Liver (tissue), 9 donors: ENCODE results near the gene CACNA1I. TPM values are rescaled to one million over a fixed set of nuclear protein-coding genes. Genes with fewer than 3 reads are reported as not detected.

Experiments
- DNase-seq: peaks from one replicate; pipeline ENCODE4 v3.0.0-alpha.2; 2017; ENCODE audit warnings: low spot score
- H3K27ac ChIP-seq, 2 donors: one replicate each; pipeline ENCODE4 v1.7.0; 2013; ENCODE audit warnings: inconsistent platforms in 2 of 2, low read length in 2 of 2, control low read depth in 1 of 2, low read depth in 1 of 2, mild to moderate bottlenecking in 1 of 2
- H3K27me3 ChIP-seq, 4 donors: one replicate each; pipeline versions ENCODE4 v1.6.1 to v1.7.0; 2013; ENCODE audit warnings: low read length in 3 of 4, inconsistent platforms in 1 of 4, mild to moderate bottlenecking in 1 of 4, moderate library complexity in 1 of 4; ENCODE audit not compliant: control insufficient read depth in 4 of 4, insufficient read depth in 4 of 4
- H3K36me3 ChIP-seq, 4 donors: one replicate each; pipeline versions ENCODE4 v1.6.1 to v1.7.0; 2013; ENCODE audit warnings: low read length in 3 of 4, mild to moderate bottlenecking in 3 of 4, low read depth in 1 of 4, moderate library complexity in 1 of 4; ENCODE audit not compliant: control insufficient read depth in 4 of 4, insufficient read depth in 3 of 4
- H3K4me1 ChIP-seq, 4 donors: one replicate each; pipeline versions ENCODE4 v1.6.1 to v1.7.0; 2013; ENCODE audit warnings: low read length in 3 of 4, mild to moderate bottlenecking in 3 of 4, moderate library complexity in 1 of 4; ENCODE audit not compliant: control insufficient read depth in 4 of 4, insufficient read depth in 4 of 4
- H3K4me3 ChIP-seq, 3 donors: one replicate each; pipeline versions ENCODE4 v1.6.1 to v1.7.0; 2013; ENCODE audit warnings: low read length in 3 of 3, control low read depth in 1 of 3, low read depth in 1 of 3, mild to moderate bottlenecking in 1 of 3
- H3K9ac ChIP-seq, 2 donors: one replicate each; pipeline ENCODE4 v1.7.0; 2013; ENCODE audit warnings: low read length in 2 of 2, mild to moderate bottlenecking in 2 of 2, moderate library complexity in 2 of 2, control low read depth in 1 of 2, low read depth in 1 of 2
- H3K9me3 ChIP-seq, 4 donors: one replicate each; pipeline versions ENCODE4 v1.6.1 to v1.7.0; 2013; ENCODE audit warnings: low read length in 3 of 4; ENCODE audit not compliant: control insufficient read depth in 4 of 4
- EGR1 ChIP-seq, 2 donors: IDR thresholded peaks; 2 replicates each; pipeline ENCODE4 v1.6.1; 2016 to 2018; ENCODE audit warnings: antibody characterized with exemption in 2 of 2, low read depth in 2 of 2
- FOXA1 ChIP-seq: IDR thresholded peaks from 2 replicates; pipeline ENCODE4 v1.6.1; 2016; ENCODE audit warnings: antibody characterized with exemption
- HNF4A ChIP-seq, 2 donors: conservative IDR thresholded peaks; 2 replicates each; pipeline ENCODE4 v1.6.1; 2016; ENCODE audit warnings: antibody characterized with exemption in 2 of 2, mild to moderate bottlenecking in 2 of 2
- HNF4G ChIP-seq: IDR thresholded peaks from 2 replicates; pipeline ENCODE4 v1.6.1; 2016; ENCODE audit warnings: antibody characterized with exemption
- RAD21 ChIP-seq, 2 donors: IDR thresholded peaks; 2 replicates each; pipeline ENCODE4 v1.6.1; 2016; ENCODE audit warnings: antibody characterized with exemption in 2 of 2, mild to moderate bottlenecking in 2 of 2
- RXRA ChIP-seq, 2 donors: IDR thresholded peaks; 2 replicates each; pipeline ENCODE4 v1.6.1; 2017 to 2018; ENCODE audit warnings: antibody characterized with exemption in 2 of 2, mild to moderate bottlenecking in 1 of 2
- SP1 ChIP-seq: IDR thresholded peaks from 2 replicates; pipeline ENCODE4 v1.6.1; 2018; ENCODE audit warnings: antibody characterized with exemption, mild to moderate bottlenecking
- TAF1 ChIP-seq: conservative IDR thresholded peaks from 2 replicates; pipeline ENCODE4 v1.6.1; 2016; ENCODE audit warnings: antibody characterized with exemption, mild to moderate bottlenecking
- YY1 ChIP-seq: IDR thresholded peaks from 2 replicates; pipeline ENCODE4 v1.6.1; 2016; ENCODE audit warnings: antibody characterized with exemption, mild to moderate bottlenecking
- WGBS: extraction: QIAGEN DNeasy Blood & Tissue Kit; methylation state at CpG from one replicate; pipeline ENCODE4 v1.1.7; 2013; 5-methylcytosine and 5-hydroxymethylcytosine counted together
- polyA plus RNA-seq, 2 donors: library from polyadenylated mRNA; stranded (reverse) in 1 of 2; unstranded in 1 of 2; fragments of 200-250 nt in 1 of 2; fragments of >200 nt in 1 of 2; fragmentation: Nextera tagmentation in 1 of 2; extraction: Ambion mirVana in 1 of 2; gene quantifications; one replicate each; pipeline versions ENCODE4 v1.2.1 to v1.2.3, GENCODE V29; 2013 to 2015
- total RNA-seq, 2 donors: library from RNA; depleted of rRNA; stranded (reverse); fragments of >200 nt; gene quantifications; one replicate each; pipeline ENCODE4 v1.2.3, GENCODE V29; 2014
- TF ChIP-seq, protein P1 (sequence below): fragments of 150-350 bp; IDR thresholded peaks from 2 replicates; pipeline ENCODE4 v1.5.1; 2017; ENCODE audit warnings: improper control_type of control experiment, low read depth, low read length; ENCODE audit not compliant: missing input control
- TF ChIP-seq, protein P2 (sequence below): IDR thresholded peaks from 2 replicates; pipeline ENCODE4 v1.6.1; 2016; ENCODE audit warnings: antibody characterized with exemption
- TF ChIP-seq, protein P3 (sequence below): IDR thresholded peaks from 2 replicates; pipeline ENCODE4 v1.6.1; 2016; ENCODE audit warnings: antibody characterized with exemption, mild to moderate bottlenecking
- donor health status: healthy.
- donor health status: healthy.
- donor health status: healthy.
- donor health status: healthy.
- donor health status: healthy.

Gene CACNA1I
- total and polyA plus RNA-seq, 4 donors = under 0.01 to 0.14 (median 0.01) TPM; not detected in 1

DNA sequence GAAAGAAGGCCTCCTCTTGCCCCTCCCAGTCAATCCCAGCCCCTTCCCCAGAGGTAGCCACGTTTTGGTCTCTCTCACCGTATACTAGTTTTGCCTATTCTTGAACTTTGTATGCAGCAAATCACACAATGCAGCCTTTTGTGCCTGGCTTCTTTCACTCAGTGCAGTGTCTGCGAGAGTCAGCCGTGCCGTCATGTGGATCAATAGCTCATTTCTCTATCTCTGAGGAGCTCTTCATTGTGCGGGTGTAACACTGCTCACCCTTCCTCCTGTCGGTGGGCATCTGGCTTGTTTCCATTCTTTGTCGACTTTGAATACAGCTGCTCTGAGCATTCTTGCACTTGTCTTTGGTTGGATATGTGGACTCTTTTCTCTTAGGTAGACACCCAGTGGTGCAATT lies 146.5 kb downstream of the CACNA1I start:
- no peaks in the 10 kb centered on the region for H3K9me3 ChIP-seq
- H3K27me3 ChIP-seq = peaks cover 0 to 2% (median 1%) of the 10 kb centered on the region in 4 donors
- TF ChIP-seq, protein P1, sequence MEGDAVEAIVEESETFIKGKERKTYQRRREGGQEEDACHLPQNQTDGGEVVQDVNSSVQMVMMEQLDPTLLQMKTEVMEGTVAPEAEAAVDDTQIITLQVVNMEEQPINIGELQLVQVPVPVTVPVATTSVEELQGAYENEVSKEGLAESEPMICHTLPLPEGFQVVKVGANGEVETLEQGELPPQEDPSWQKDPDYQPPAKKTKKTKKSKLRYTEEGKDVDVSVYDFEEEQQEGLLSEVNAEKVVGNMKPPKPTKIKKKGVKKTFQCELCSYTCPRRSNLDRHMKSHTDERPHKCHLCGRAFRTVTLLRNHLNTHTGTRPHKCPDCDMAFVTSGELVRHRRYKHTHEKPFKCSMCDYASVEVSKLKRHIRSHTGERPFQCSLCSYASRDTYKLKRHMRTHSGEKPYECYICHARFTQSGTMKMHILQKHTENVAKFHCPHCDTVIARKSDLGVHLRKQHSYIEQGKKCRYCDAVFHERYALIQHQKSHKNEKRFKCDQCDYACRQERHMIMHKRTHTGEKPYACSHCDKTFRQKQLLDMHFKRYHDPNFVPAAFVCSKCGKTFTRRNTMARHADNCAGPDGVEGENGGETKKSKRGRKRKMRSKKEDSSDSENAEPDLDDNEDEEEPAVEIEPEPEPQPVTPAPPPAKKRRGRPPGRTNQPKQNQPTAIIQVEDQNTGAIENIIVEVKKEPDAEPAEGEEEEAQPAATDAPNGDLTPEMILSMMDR = no peak
- TF ChIP-seq RAD21 (IDR thresholded peaks at IDR 0.05) = no peak
- TF ChIP-seq, protein P2, sequence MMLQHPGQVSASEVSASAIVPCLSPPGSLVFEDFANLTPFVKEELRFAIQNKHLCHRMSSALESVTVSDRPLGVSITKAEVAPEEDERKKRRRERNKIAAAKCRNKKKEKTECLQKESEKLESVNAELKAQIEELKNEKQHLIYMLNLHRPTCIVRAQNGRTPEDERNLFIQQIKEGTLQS = no peak
- TF ChIP-seq YY1 = no peak
- TF ChIP-seq EGR1 (IDR thresholded peaks at IDR 0.05; ENCODE audit: low read depth in 2 of 2) = no peak
- no peak for TF ChIP-seq FOXA1
- H3K9ac ChIP-seq = no peak overlapping the region
- 71% methylated on average over 8 of the region's 8 CpGs for WGBS
- H3K27ac ChIP-seq = no peak overlapping the region
- DNase-seq = no peak
- H3K36me3 ChIP-seq = no peaks in the 10 kb centered on the region
- H3K4me1 ChIP-seq = no peaks in the 10 kb centered on the region
- no peak overlapping the region for H3K4me3 ChIP-seq

DNA sequence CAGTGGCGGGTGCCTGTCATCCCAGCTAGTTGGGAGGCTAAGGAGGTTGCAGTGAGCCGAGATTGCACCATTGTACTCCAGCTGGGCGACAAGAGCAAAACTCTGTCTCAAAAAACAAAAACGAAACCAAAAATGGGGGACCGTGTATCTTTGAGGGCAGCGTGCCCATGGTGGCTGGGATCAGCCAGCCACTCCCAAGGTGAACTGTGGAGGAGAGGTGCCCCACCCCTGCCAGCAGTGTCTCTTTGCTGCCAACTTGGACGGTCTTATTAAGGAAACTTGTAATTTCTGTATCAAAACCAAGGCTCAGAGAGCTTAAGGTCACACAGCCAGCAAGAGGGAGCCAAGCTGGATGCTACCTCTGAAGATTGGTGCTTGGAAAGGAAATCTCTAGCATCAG lies 147.7 kb downstream of the CACNA1I start:
- Histone ChIP-seq H3K9me3 (no peaks in the 10 kb centered on the region), H3K27me3 (peaks cover 0 to 6% (median 1%) of the 10 kb centered on the region in 4 donors), H3K36me3 (no peaks in the 10 kb centered on the region), H3K9ac (no peak overlapping the region), H3K27ac (no peak overlapping the region), H3K4me3 (no peak overlapping the region), H3K4me1 (no peaks in the 10 kb centered on the region)
- no peak for DNase-seq
- TF ChIP-seq RXRA (IDR thresholded peaks at IDR 0.05) (no peak), HNF4G (no peak), HNF4A (conservative IDR thresholded peaks at IDR 0.05) (no peak), FOXA1 (no peak), YY1 (no peak), SP1 (no peak), EGR1 (IDR thresholded peaks at IDR 0.05; ENCODE audit: low read depth in 2 of 2) (no peak), TAF1 (no peak)
- TF ChIP-seq, protein P2 = no peak
- TF ChIP-seq, protein P1 = no peak
- 80% methylated on average over 7 of the region's 7 CpGs for WGBS

DNA sequence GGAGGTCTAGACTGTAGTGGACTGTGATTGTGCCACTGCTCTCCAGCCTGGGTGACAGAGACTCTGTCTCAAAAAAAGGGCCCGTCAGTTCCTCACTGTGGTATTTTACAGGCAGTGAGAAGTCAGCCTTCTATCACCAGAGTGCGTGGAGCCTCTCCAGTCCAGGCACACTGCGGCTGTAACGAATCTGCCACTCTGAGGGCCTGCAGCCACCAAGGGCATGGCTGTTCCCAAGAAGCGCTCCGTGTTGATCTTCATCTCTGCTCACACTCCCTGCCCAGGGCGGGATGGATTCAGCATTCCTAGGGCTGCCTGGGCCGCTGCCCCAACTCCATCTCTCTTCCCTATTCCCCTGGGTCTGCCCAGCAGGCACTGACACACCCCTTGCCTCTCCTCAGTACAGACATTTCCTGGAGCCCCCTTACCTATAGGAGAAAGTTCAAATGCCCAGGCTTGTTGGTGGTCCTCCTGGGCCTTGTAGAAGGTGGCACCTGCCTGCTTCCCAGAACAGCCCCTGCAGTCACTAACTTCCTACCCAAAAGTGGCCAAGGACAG lies 148.4 kb downstream of the CACNA1I start:
- TF ChIP-seq, protein P3, sequence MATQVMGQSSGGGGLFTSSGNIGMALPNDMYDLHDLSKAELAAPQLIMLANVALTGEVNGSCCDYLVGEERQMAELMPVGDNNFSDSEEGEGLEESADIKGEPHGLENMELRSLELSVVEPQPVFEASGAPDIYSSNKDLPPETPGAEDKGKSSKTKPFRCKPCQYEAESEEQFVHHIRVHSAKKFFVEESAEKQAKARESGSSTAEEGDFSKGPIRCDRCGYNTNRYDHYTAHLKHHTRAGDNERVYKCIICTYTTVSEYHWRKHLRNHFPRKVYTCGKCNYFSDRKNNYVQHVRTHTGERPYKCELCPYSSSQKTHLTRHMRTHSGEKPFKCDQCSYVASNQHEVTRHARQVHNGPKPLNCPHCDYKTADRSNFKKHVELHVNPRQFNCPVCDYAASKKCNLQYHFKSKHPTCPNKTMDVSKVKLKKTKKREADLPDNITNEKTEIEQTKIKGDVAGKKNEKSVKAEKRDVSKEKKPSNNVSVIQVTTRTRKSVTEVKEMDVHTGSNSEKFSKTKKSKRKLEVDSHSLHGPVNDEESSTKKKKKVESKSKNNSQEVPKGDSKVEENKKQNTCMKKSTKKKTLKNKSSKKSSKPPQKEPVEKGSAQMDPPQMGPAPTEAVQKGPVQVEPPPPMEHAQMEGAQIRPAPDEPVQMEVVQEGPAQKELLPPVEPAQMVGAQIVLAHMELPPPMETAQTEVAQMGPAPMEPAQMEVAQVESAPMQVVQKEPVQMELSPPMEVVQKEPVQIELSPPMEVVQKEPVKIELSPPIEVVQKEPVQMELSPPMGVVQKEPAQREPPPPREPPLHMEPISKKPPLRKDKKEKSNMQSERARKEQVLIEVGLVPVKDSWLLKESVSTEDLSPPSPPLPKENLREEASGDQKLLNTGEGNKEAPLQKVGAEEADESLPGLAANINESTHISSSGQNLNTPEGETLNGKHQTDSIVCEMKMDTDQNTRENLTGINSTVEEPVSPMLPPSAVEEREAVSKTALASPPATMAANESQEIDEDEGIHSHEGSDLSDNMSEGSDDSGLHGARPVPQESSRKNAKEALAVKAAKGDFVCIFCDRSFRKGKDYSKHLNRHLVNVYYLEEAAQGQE = no peak
- no peak for TF ChIP-seq HNF4G
- TF ChIP-seq RXRA (IDR thresholded peaks at IDR 0.05) = no peak
- Histone ChIP-seq H3K9me3 (no peaks in the 10 kb centered on the region), H3K4me3 (no peak overlapping the region), H3K4me1 (no peaks in the 10 kb centered on the region), H3K9ac (no peak overlapping the region), H3K27me3 (peaks cover 0 to 6% (median 1%) of the 10 kb centered on the region in 4 donors), H3K27ac (no peak overlapping the region), H3K36me3 (no peaks in the 10 kb centered on the region)
- DNase-seq = no peak
- WGBS = 91% methylated on average over 8 of the region's 8 CpGs
